Ishikawa (cell line): ENCODE measurements around the gene ME2.

Experiments
- CEBPB ChIP-seq: IDR thresholded peaks from 2 replicates; pipeline ENCODE4 v1.6.1; 2012
- CREB1 ChIP-seq: IDR thresholded peaks from 2 replicates; pipeline ENCODE4 v1.6.1; 2012; ENCODE audit warnings: low read depth
- EGR1 ChIP-seq: IDR thresholded peaks from 2 replicates; pipeline ENCODE4 v1.6.1; 2012
- EP300 ChIP-seq: IDR thresholded peaks from 2 replicates; pipeline ENCODE4 v1.6.1; 2012; ENCODE audit warnings: borderline replicate concordance
- FOXM1 ChIP-seq: IDR thresholded peaks from 2 replicates; pipeline ENCODE4 v1.6.1; 2012; ENCODE audit warnings: low read depth, borderline replicate concordance
- NFIC ChIP-seq: IDR thresholded peaks from 2 replicates; pipeline ENCODE4 v1.6.1; 2012
- RAD21 ChIP-seq: IDR thresholded peaks from 2 replicates; pipeline ENCODE4 v1.6.1; 2012; ENCODE audit warnings: low read depth
- TAF1 ChIP-seq: IDR thresholded peaks from 2 replicates; pipeline ENCODE4 v1.6.1; 2012; ENCODE audit warnings: low read depth, mild to moderate bottlenecking
- TCF12 ChIP-seq: IDR thresholded peaks from 2 replicates; pipeline ENCODE4 v1.6.1; 2012; ENCODE audit warnings: low read depth
- TEAD4 ChIP-seq: IDR thresholded peaks from 2 replicates; pipeline ENCODE4 v1.6.1; 2012
- USF1 ChIP-seq: IDR thresholded peaks from 2 replicates; pipeline ENCODE4 v1.6.1; 2012
- YY1 ChIP-seq: IDR thresholded peaks from 2 replicates; pipeline ENCODE4 v1.6.1; 2012; ENCODE audit warnings: low read depth
- ZBTB7A ChIP-seq: IDR thresholded peaks from 2 replicates; pipeline ENCODE4 v1.6.1; 2012; ENCODE audit warnings: low read depth
- TF ChIP-seq, protein P1 (sequence below): IDR thresholded peaks from 2 replicates; pipeline ENCODE4 v1.6.1; 2012
- TF ChIP-seq, protein P2 (sequence below): IDR thresholded peaks from 2 replicates; pipeline ENCODE4 v1.6.1; 2012; ENCODE audit warnings: low read depth, mild to moderate bottlenecking

The ME2 gene

GRCh38 chr18:50950626-50951025, 71.7 kb downstream of the ME2 start:
- TF ChIP-seq RAD21: no peak
- TF ChIP-seq FOXM1: no peak
- TF ChIP-seq TCF12: no peak
- TF ChIP-seq EGR1: no peak
- TF ChIP-seq EP300: no peak
- no peak for TF ChIP-seq YY1
- TF ChIP-seq CREB1: no peak
- no peak for TF ChIP-seq CEBPB
- no peak for TF ChIP-seq USF1
- TF ChIP-seq TAF1: no peak
- TF ChIP-seq, protein P1, sequence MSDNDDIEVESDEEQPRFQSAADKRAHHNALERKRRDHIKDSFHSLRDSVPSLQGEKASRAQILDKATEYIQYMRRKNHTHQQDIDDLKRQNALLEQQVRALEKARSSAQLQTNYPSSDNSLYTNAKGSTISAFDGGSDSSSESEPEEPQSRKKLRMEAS: no peak
- no peak for TF ChIP-seq NFIC
- TF ChIP-seq, protein P2, sequence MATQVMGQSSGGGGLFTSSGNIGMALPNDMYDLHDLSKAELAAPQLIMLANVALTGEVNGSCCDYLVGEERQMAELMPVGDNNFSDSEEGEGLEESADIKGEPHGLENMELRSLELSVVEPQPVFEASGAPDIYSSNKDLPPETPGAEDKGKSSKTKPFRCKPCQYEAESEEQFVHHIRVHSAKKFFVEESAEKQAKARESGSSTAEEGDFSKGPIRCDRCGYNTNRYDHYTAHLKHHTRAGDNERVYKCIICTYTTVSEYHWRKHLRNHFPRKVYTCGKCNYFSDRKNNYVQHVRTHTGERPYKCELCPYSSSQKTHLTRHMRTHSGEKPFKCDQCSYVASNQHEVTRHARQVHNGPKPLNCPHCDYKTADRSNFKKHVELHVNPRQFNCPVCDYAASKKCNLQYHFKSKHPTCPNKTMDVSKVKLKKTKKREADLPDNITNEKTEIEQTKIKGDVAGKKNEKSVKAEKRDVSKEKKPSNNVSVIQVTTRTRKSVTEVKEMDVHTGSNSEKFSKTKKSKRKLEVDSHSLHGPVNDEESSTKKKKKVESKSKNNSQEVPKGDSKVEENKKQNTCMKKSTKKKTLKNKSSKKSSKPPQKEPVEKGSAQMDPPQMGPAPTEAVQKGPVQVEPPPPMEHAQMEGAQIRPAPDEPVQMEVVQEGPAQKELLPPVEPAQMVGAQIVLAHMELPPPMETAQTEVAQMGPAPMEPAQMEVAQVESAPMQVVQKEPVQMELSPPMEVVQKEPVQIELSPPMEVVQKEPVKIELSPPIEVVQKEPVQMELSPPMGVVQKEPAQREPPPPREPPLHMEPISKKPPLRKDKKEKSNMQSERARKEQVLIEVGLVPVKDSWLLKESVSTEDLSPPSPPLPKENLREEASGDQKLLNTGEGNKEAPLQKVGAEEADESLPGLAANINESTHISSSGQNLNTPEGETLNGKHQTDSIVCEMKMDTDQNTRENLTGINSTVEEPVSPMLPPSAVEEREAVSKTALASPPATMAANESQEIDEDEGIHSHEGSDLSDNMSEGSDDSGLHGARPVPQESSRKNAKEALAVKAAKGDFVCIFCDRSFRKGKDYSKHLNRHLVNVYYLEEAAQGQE: no peak
- TF ChIP-seq ZBTB7A: no peak
- TF ChIP-seq TEAD4: no peak

GRCh38 chr18:50953822-50954221, 74.9 kb downstream of the ME2 start:
- TF ChIP-seq YY1 (no peak), CEBPB (no peak), RAD21 (no peak), FOXM1 (no peak), TAF1 (no peak), TEAD4 (no peak), CREB1 (no peak), NFIC (no peak), TCF12 (no peak), EGR1 (no peak)
- TF ChIP-seq, protein P2: no peak

- TF ChIP-seq, protein P1: no peak
- no peak for TF ChIP-seq EP300
- TF ChIP-seq TAF1: no peak
- TF ChIP-seq NFIC: no peak
These were observed 76.3 kb downstream of the ME2 start for GRCh38 chr18:50955253-50955652.

DNA sequence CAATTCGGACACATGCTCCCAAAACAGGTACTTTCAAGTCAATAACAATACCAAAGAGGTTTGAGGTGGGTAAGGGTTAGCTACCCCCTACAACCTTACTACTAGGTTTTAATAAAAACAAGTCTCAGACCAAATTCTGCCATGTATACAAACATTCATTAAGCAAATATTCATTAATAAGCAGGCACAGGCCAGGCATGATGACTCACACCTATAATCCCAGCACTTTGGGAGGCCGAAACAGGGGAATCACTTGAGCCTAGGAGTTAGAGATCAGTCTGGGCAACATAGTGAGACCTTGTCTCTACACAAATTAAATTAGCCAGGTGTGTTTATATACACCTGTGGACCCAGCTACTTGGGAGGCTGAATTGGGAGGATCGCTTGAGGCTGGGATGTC, 77.2 kb downstream of the ME2 start:
- TF ChIP-seq ZBTB7A: no peak
- TF ChIP-seq RAD21: no peak
- TF ChIP-seq USF1: no peak
- TF ChIP-seq, protein P2: no peak
- no peak for TF ChIP-seq CEBPB
- TF ChIP-seq TCF12: no peak
- TF ChIP-seq, protein P1: no peak
- no peak for TF ChIP-seq TEAD4
- no peak for TF ChIP-seq FOXM1

GRCh38 chr18:50961974-50962373, 83.1 kb downstream of the ME2 start:
- TF ChIP-seq YY1 (no peak), RAD21 (no peak), CEBPB (no peak), TAF1 (no peak), CREB1 (no peak), ZBTB7A (no peak), EP300 (no peak), USF1 (no peak), NFIC (no peak), EGR1 (no peak)
- TF ChIP-seq, protein P2: no peak
- TF ChIP-seq, protein P1: no peak
